Bronchus fibroblast of lung (primary cell): Measurements from ENCODE around the gene TMEM131. TPM values are rescaled to one million over a fixed set of nuclear protein-coding genes. Genes with fewer than 3 reads are reported as not detected.

ENCODE experiments used
- total RNA-seq: library from RNA; depleted of rRNA; stranded (reverse); fragments of >200 nt; gene quantifications from 2 replicates; pipeline ENCODE4 v1.2.3, GENCODE V29; 2015

The TMEM131 gene, protein sequence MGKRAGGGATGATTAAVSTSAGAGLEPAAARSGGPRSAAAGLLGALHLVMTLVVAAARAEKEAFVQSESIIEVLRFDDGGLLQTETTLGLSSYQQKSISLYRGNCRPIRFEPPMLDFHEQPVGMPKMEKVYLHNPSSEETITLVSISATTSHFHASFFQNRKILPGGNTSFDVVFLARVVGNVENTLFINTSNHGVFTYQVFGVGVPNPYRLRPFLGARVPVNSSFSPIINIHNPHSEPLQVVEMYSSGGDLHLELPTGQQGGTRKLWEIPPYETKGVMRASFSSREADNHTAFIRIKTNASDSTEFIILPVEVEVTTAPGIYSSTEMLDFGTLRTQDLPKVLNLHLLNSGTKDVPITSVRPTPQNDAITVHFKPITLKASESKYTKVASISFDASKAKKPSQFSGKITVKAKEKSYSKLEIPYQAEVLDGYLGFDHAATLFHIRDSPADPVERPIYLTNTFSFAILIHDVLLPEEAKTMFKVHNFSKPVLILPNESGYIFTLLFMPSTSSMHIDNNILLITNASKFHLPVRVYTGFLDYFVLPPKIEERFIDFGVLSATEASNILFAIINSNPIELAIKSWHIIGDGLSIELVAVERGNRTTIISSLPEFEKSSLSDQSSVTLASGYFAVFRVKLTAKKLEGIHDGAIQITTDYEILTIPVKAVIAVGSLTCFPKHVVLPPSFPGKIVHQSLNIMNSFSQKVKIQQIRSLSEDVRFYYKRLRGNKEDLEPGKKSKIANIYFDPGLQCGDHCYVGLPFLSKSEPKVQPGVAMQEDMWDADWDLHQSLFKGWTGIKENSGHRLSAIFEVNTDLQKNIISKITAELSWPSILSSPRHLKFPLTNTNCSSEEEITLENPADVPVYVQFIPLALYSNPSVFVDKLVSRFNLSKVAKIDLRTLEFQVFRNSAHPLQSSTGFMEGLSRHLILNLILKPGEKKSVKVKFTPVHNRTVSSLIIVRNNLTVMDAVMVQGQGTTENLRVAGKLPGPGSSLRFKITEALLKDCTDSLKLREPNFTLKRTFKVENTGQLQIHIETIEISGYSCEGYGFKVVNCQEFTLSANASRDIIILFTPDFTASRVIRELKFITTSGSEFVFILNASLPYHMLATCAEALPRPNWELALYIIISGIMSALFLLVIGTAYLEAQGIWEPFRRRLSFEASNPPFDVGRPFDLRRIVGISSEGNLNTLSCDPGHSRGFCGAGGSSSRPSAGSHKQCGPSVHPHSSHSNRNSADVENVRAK (N-terminal part only)
- 8.0 and 9.1 TPM in 2 replicates for total RNA-seq

DNA sequence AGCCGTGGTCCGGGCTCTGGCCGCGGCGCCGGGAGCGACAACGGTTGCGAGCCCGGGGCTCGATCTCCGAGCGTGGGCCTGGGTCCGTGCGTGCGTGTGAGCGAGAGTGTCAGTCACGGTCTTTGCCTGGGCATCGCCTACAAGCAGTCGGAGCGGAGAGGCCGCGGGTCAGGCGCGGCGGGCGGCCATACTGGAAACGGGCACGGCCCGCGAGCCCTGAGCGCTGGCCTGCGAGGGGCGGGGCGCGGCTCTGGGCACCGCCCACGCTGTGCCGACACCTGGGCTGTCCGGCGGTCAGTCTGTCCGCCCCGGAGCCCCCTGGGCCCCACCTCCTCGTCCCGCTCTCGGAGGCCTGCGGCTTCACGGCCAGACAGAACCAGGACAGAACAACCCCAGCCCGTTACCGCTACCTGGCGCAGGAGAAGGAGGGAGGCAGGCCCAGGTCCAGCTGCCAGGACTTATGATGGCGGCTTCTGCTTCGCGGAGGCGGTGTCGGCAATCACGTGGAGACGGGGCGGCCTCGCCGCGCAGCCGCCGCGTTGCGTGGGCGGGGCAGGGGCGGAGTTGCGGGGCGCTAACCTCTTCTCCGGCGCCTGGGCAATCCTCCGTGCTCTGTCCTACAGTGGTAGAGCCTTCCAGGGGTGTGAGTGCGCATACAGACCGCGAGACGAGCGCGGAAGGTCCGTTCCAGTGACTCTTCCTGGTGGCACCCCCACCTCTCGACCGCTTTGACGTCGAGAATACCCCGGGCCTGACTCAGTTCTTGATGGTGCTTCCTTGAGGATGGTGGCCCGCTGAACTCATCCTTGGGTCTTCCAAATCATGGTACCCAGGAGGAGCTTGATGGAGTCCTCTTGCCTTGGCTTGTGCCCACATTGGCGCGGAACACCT is at the start of gene TMEM131:
TMEM131 (minus strand) TSS at position 215 of the 891 bp plus-strand sequence. CDS start 286 bp downstream, outside the sequence.

DNA sequence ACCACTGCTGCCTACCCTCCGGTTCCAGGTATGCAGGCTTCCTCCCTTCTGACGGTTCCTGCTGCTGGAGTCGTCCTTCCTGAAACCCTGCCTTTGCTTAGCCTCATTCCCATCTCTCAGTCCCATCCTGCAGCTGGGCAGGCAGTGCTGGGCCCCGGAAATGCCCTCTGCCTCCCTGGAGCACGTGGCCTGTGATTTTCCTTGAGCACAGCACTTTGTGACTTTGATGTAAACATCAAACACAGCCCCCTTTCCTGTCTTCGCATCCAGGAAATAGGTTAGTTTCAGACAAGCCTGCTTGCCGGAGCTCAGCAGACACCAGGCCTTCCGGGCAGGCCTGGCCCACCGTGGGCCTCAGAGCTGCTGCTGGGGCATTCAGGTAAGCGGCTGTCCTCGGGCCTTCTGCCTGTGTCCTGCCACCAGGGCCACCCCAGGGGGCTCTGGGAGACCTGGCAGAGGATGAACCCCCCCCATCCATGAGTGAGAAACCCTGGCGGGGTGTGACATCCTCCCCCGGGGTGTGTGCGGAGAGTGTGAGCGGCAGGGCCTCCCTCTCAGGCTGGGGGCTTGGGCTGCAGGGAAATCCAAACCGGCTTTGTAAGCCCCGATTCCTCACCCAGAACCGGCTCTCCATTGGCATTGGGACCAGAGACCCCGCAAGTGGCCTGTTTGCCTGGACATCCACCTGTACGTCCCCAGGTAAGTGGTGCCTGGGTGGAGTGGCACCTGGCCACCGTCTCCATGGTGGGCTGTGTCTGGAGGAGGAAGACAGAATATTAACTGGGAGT is 282.3 kb downstream of the TMEM131 start, which contains the start of gene ZAP70:
ZAP70 (plus strand) TSS at position 281 of the 788 bp plus-strand sequence. CDS start 10,461 bp downstream, outside the sequence.

Other genes with a start within 250 kb of the TMEM131 start
- gene VWA3B, start 91.2 kb upstream of the TMEM131 start, total RNA-seq: not detected in 2 replicates